Muscle layer of duodenum (tissue), 2 donors: ENCODE measurements around the gene CEP104.

Experiments used
- H3K27ac ChIP-seq: one replicate; pipeline ENCODE4 v1.7.0; 2013; ENCODE audit warnings: mild to moderate bottlenecking, low read length
- H3K27me3 ChIP-seq: one replicate; pipeline ENCODE4 v1.7.0; 2013; ENCODE audit warnings: low read depth, mild to moderate bottlenecking, control low read depth, low read length
- H3K36me3 ChIP-seq, 2 donors: one replicate each; pipeline ENCODE4 v1.7.0; 2013; ENCODE audit warnings: low read length in 2 of 2, control low read depth in 1 of 2, mild to moderate bottlenecking in 1 of 2; ENCODE audit not compliant: insufficient read depth in 2 of 2, control insufficient read depth in 1 of 2
- H3K4me1 ChIP-seq, 2 donors: one replicate each; pipeline ENCODE4 v1.7.0; 2013; ENCODE audit warnings: low read length in 2 of 2, mild to moderate bottlenecking in 2 of 2, control low read depth in 1 of 2, moderate library complexity in 1 of 2; ENCODE audit not compliant: insufficient read depth in 2 of 2, control insufficient read depth in 1 of 2
- H3K4me3 ChIP-seq, 2 donors: one replicate each; pipeline ENCODE4 v1.7.0; 2013; ENCODE audit warnings: low read length in 2 of 2, low read depth in 1 of 2, mild to moderate bottlenecking in 1 of 2
- H3K9me3 ChIP-seq, 2 donors: one replicate each; pipeline ENCODE4 v1.7.0; 2013; ENCODE audit warnings: low read length in 2 of 2, control low read depth in 1 of 2, mild to moderate bottlenecking in 1 of 2; ENCODE audit not compliant: control insufficient read depth in 1 of 2
- donor health status: healthy.

CEP104 gene

GRCh38 chr1:3763351-3764125 lies 93.5 kb downstream of the CEP104 start:
- Histone ChIP-seq H3K9me3 (no peaks in the 10 kb centered on the region), H3K27me3 (no peaks in the 10 kb centered on the region), H3K4me3 (no peak overlapping the region), H3K27ac (no peak overlapping the region), H3K36me3 (no peaks in the 10 kb centered on the region), H3K4me1 (no peaks in the 10 kb centered on the region)

GRCh38 chr1:3762873-3763228 lies 94.2 kb downstream of the CEP104 start:
- Histone ChIP-seq H3K27ac (no peak overlapping the region), H3K4me3 (no peak overlapping the region), H3K27me3 (no peaks in the 10 kb centered on the region), H3K9me3 (no peaks in the 10 kb centered on the region), H3K36me3 (no peaks in the 10 kb centered on the region), H3K4me1 (no peaks in the 10 kb centered on the region)

- no peak overlapping the region for H3K4me3 ChIP-seq
- no peak overlapping the region for H3K27ac ChIP-seq
- no peaks in the 10 kb centered on the region for H3K36me3 ChIP-seq
- H3K4me1 ChIP-seq, result no peaks in the 10 kb centered on the region
- H3K9me3 ChIP-seq, result no peaks in the 10 kb centered on the region
- H3K27me3 ChIP-seq, result no peaks in the 10 kb centered on the region
Observed at GRCh38 chr1:3762151-3762872, 94.7 kb downstream of the CEP104 start.
